ENCODE results near the gene CACNG4. TPM values are rescaled to one million over a fixed set of nuclear protein-coding genes. Genes with fewer than 3 reads are reported as not detected.

Gene CACNG4
- total and polyA plus RNA-seq, 2 of the 4 experiments (the other 2 are of a cell fraction) = under 0.01 to 0.53 TPM

DNA sequence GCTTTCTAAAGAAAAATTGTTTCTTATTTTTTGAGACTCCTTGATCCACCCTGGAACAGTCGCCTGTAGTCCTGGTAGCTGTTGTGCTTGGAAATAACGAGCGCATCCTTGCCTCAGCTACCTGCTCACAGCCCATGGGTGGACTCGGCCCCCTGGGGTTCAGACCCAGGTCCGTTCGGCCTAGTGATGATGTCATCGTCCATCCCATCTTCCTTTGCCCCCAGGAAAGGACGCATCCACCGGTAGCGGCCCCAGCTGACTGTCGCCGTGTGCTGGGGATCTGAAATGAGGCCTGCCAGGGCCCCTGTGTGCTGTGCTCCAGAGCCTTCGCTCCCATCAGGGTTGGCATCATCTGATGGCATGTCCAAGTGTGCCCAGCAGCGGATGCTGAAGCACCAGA, 67.9 kb downstream of the CACNG4 start:
- no peak overlapping the region for H2BK15ac ChIP-seq (ENCODE audit: low read depth, low read length)
- H3K9me3 ChIP-seq (ENCODE audit: control insufficient read depth, insufficient read depth, low read length) = no peaks in the 10 kb centered on the region; the same call in 1 of the 2 replicates
- WGBS, 2 experiments (ENCODE audit: extremely low coverage in 2 of 2, insufficient read length in 1 of 2) = 60% methylated on average over 1 of the region's 14 CpGs; no CpG with 5 or more reads in 1 of the 2 experiments
- H3K18ac ChIP-seq (ENCODE audit: low read depth, low read length) = no peak overlapping the region
- no peak for DNase-seq
- intact Hi-C loops (cut with micrococcal nuclease) (no loop called here), in situ Hi-C loops (cut with MboI; ENCODE audit: low sequenced_read_pairs) (no loop called here), dilution Hi-C loops (cut with HindIII; ENCODE audit: low sequenced_read_pairs, unreplicated experiment) (no loop called here)
- ChIA-PET POLR2A (ENCODE audit: unreplicated experiment) (no interaction called here), CTCF (no interaction called here)
- no peak for TF ChIP-seq BHLHE40 (IDR thresholded peaks at IDR 0.05; ENCODE audit: low read depth, low read length)
- TF ChIP-seq SMC3 (IDR thresholded peaks at IDR 0.05; ENCODE audit: low read depth, low read length) = no peak
- TF ChIP-seq, protein P1, sequence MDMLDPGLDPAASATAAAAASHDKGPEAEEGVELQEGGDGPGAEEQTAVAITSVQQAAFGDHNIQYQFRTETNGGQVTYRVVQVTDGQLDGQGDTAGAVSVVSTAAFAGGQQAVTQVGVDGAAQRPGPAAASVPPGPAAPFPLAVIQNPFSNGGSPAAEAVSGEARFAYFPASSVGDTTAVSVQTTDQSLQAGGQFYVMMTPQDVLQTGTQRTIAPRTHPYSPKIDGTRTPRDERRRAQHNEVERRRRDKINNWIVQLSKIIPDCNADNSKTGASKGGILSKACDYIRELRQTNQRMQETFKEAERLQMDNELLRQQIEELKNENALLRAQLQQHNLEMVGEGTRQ (IDR thresholded peaks at IDR 0.05; ENCODE audit: low read depth, low read length) = no peak
- TF ChIP-seq, protein P2, sequence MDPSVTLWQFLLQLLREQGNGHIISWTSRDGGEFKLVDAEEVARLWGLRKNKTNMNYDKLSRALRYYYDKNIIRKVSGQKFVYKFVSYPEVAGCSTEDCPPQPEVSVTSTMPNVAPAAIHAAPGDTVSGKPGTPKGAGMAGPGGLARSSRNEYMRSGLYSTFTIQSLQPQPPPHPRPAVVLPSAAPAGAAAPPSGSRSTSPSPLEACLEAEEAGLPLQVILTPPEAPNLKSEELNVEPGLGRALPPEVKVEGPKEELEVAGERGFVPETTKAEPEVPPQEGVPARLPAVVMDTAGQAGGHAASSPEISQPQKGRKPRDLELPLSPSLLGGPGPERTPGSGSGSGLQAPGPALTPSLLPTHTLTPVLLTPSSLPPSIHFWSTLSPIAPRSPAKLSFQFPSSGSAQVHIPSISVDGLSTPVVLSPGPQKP (IDR thresholded peaks at IDR 0.05; ENCODE audit: borderline replicate concordance, low read depth, low read length) = no peak
- no peak for TF ChIP-seq MXI1 (IDR thresholded peaks at IDR 0.05; ENCODE audit: borderline replicate concordance, low read depth, low read length)
- no peak for TF ChIP-seq RCOR1 (IDR thresholded peaks at IDR 0.05; ENCODE audit: insufficient replicate concordance, low read length)
- no peak for TF ChIP-seq FOS (IDR thresholded peaks at IDR 0.05; ENCODE audit: low read depth, low read length)
- no peak for TF ChIP-seq RFX5 (IDR thresholded peaks at IDR 0.05; ENCODE audit: low read depth, low read length)
- no peak for TF ChIP-seq NFE2L2 (IDR thresholded peaks at IDR 0.05; ENCODE audit: low read depth, low read length)
- TF ChIP-seq CEBPB (IDR thresholded peaks at IDR 0.05; ENCODE audit: low read depth, low read length) = no peak
- no peak for TF ChIP-seq MAFK (IDR thresholded peaks at IDR 0.05; ENCODE audit: low read depth, low read length)
- H4K5ac ChIP-seq (ENCODE audit: low read depth, low read length) = no peak overlapping the region
- no peaks in the 10 kb centered on the region for H3K4me1 ChIP-seq (ENCODE audit: control insufficient read depth, insufficient read depth, low read length)
- no peak overlapping the region for H3K4ac ChIP-seq (ENCODE audit: low read depth, low read length)
- no peak overlapping the region for H2BK5ac ChIP-seq (ENCODE audit: low read depth, low read length, poor library complexity, severe bottlenecking)
- H4K20me1 ChIP-seq (ENCODE audit: insufficient read depth, low read length) = no peaks in the 10 kb centered on the region
- H2AK5ac ChIP-seq (ENCODE audit: low read depth, low read length) = no peak overlapping the region
- H2BK120ac ChIP-seq (ENCODE audit: low read depth, low read length) = no peak overlapping the region
- H2BK20ac ChIP-seq (ENCODE audit: low read depth, low read length) = no peak overlapping the region
- H3K23ac ChIP-seq (ENCODE audit: low read depth, low read length) = no peak overlapping the region
- H4K91ac ChIP-seq (ENCODE audit: insufficient read depth, low read depth, low read length) = no peak overlapping the region
- H3K4me2 ChIP-seq (ENCODE audit: low read depth, low read length) = no peak overlapping the region
- H3K14ac ChIP-seq (replicated peaks; ENCODE audit: low read depth, low read length) = no peak overlapping the region
- no peak overlapping the region for H2AK9ac ChIP-seq (replicated peaks; ENCODE audit: low read depth, low read length, poor library complexity)
- ATAC-seq (ENCODE audit: low read depth) = no peak
- H2AFZ ChIP-seq (replicated peaks; ENCODE audit: low read length, poor library complexity) = no peak overlapping the region
- no peaks in the 10 kb centered on the region for H3K9me1 ChIP-seq (ENCODE audit: insufficient read depth, low read length)
- no peak overlapping the region for H3K27ac ChIP-seq (ENCODE audit: insufficient read depth, low read length)
- no peak overlapping the region for H3K56ac ChIP-seq (ENCODE audit: extremely low read depth, insufficient read depth, low read length)
- peaks cover 22% of the 10 kb centered on the region for H3K27me3 ChIP-seq (ENCODE audit: control insufficient read depth, insufficient read depth, low read length)
- H3K9ac ChIP-seq (ENCODE audit: low read depth, low read length) = no peak overlapping the region
- H3K79me1 ChIP-seq (ENCODE audit: low read depth in 1 of 2, low read length in 2 of 2) = no peaks in the 10 kb centered on the region
- BruUV-seq (replicated peaks) = no TSS peak
- no peaks in the 10 kb centered on the region for H3K36me3 ChIP-seq (ENCODE audit: control insufficient read depth, insufficient read depth, low read length)
- H4K8ac ChIP-seq (ENCODE audit: low read depth in 2 of 2, low read length in 2 of 2) = no peak overlapping the region
- no peak overlapping the region for H3K4me3 ChIP-seq (ENCODE audit: insufficient read depth, low read depth, low read length)

Measured in IMR-90 (cell line).